ENCODE results near the gene CDHR1.
"Not testable (repeated sequence)": the region's sequence is repeated elsewhere in the genome, so short reads cannot be mapped to it uniquely, and the experiment has no call there.

Gene CDHR1

GRCh38 chr10:84175436-84175835 lies 18.9 kb upstream of the CDHR1 start:
- DNase-seq (ENCODE audit: low spot score): no peak

GRCh38 chr10:84176351-84176750 lies 18.0 kb upstream of the CDHR1 start:
- no peak for DNase-seq (ENCODE audit: low spot score)

- no peak for DNase-seq (ENCODE audit: low spot score)
Observed at GRCh38 chr10:84176836-84177474, 17.4 kb upstream of the CDHR1 start.

GRCh38 chr10:84177541-84178141 lies 16.7 kb upstream of the CDHR1 start:
- no peak for DNase-seq (ENCODE audit: low spot score)

GRCh38 chr10:84178160-84178609 lies 16.2 kb upstream of the CDHR1 start:
- no peak for DNase-seq (ENCODE audit: low spot score)

GRCh38 chr10:84179059-84179710 lies 15.2 kb upstream of the CDHR1 start:
- peak; percentile 98 for DNase-seq (ENCODE audit: low spot score)

- not testable (repeated sequence) for DNase-seq (ENCODE audit: low spot score)
Observed at GRCh38 chr10:84180386-84180785, 14.0 kb upstream of the CDHR1 start.

- no peak for DNase-seq (ENCODE audit: low spot score)
Observed at GRCh38 chr10:84181631-84182030, 12.7 kb upstream of the CDHR1 start.

GRCh38 chr10:84184517-84184916 lies 9.8 kb upstream of the CDHR1 start:
- DNase-seq (ENCODE audit: low spot score): no peak

GRCh38 chr10:84185526-84186175 lies 8.7 kb upstream of the CDHR1 start:
- DNase-seq (ENCODE audit: low spot score): no peak

- no peak for DNase-seq (ENCODE audit: low spot score)
Observed at GRCh38 chr10:84188815-84189214, 5.5 kb upstream of the CDHR1 start.

- DNase-seq (ENCODE audit: low spot score): no peak
Observed at GRCh38 chr10:84190621-84191020, 3.7 kb upstream of the CDHR1 start.

- no peak for DNase-seq (ENCODE audit: low spot score)
Observed at GRCh38 chr10:84191106-84191505, 3.2 kb upstream of the CDHR1 start.

- DNase-seq (ENCODE audit: low spot score): no peak
Observed at GRCh38 chr10:84193327-84193726, 1.0 kb upstream of the CDHR1 start.

- DNase-seq (ENCODE audit: low spot score): no peak
Observed at GRCh38 chr10:84193846-84194423, 402 bp upstream of the CDHR1 start.

GRCh38 chr10:84195044-84195830 lies 900 bp downstream of the CDHR1 start:
- DNase-seq (ENCODE audit: low spot score): no peak

GRCh38 chr10:84196083-84196482 lies 1.7 kb downstream of the CDHR1 start:
- DNase-seq (ENCODE audit: low spot score): no peak

- DNase-seq (ENCODE audit: low spot score): no peak
Observed at GRCh38 chr10:84196941-84197340, 2.6 kb downstream of the CDHR1 start.

GRCh38 chr10:84197643-84198042 lies 3.3 kb downstream of the CDHR1 start:
- no peak for DNase-seq (ENCODE audit: low spot score)

GRCh38 chr10:84198206-84198915 lies 4.0 kb downstream of the CDHR1 start:
- DNase-seq (ENCODE audit: low spot score): no peak
